ENCODE data around the gene CEMIP2. TPM values are rescaled to one million over a fixed set of nuclear protein-coding genes. Genes with fewer than 3 reads are reported as not detected.

CEMIP2 gene
- total and polyA plus RNA-seq, 10 of the 15 experiments (the other 5 are each of a cell fraction or from before 2014, with no cell fraction given): 0.50 to 19.2 (median 1.2) TPM

GRCh38 chr9:71648453-71648852 lies 119.9 kb downstream of the CEMIP2 start:
- Histone ChIP-seq H4K20me1 (ENCODE audit: control insufficient read depth, insufficient read depth) (no peaks in the 10 kb centered on the region), H3K9me3 (replicated peaks; ENCODE audit: control insufficient read depth, insufficient read depth, low read length) (no peaks in the 10 kb centered on the region; the same call in 2 of the 3 replicates), H3K4me2 (ENCODE audit: control insufficient read depth, insufficient read depth) (no peak overlapping the region), H2AFZ (ENCODE audit: control insufficient read depth, low read depth, low read length) (no peak overlapping the region), H3K4me1 (ENCODE audit: control insufficient read depth, insufficient read depth, low read length) (no peaks in the 10 kb centered on the region; the same call in 1 of the 2 replicates), H3K27ac (ENCODE audit: control insufficient read depth, insufficient read depth) (no peak overlapping the region), H3K9ac (ENCODE audit: control insufficient read depth, insufficient read depth, low read length) (no peak overlapping the region), H3K27me3 (replicated peaks in 1 of 2; ENCODE audit: control insufficient read depth in 2 of 2, insufficient read depth in 2 of 2, low read length in 1 of 2) (no peaks in the 10 kb centered on the region), H3K4me3 (no peak overlapping the region), H3K36me3 (ENCODE audit: control insufficient read depth in 2 of 2, insufficient read depth in 2 of 2, low read length in 1 of 2) (no peaks in the 10 kb centered on the region), H3K79me2 (ENCODE audit: control insufficient read depth, insufficient read depth, low read length) (no peaks in the 10 kb centered on the region)
- DNase-seq (ENCODE audit: low read depth, low spot score): no peak
- FAIRE-seq: no peak
- TF ChIP-seq E2F4 (IDR thresholded peaks at IDR 0.05; ENCODE audit: low read depth, low read length) (no peak), SRF (IDR thresholded peaks at IDR 0.05; ENCODE audit: low read depth in 2 of 2, low read length in 2 of 2) (no peak), E4F1 (IDR thresholded peaks at IDR 0.05; ENCODE audit: borderline replicate concordance, partially characterized antibody) (no peak), ATF2 (IDR thresholded peaks at IDR 0.05; ENCODE audit: low read length) (no peak), FOS (IDR thresholded peaks at IDR 0.05; ENCODE audit: borderline replicate concordance, extremely low read depth, insufficient read length) (no peak), CBFB (IDR thresholded peaks at IDR 0.05; ENCODE audit: low read depth) (no peak), CEBPB (IDR thresholded peaks at IDR 0.05; ENCODE audit: borderline replicate concordance in 1 of 2, low read depth in 2 of 2, low read length in 2 of 2) (no peak), MTA2 (IDR thresholded peaks at IDR 0.05; ENCODE audit: low read depth) (no peak), RB1 (IDR thresholded peaks at IDR 0.05; ENCODE audit: borderline replicate concordance) (no peak)
- SMC1A ChIA-PET (ENCODE audit: uncharacterized antibody, unreplicated experiment): no interaction called here
- WGBS (ENCODE audit: insufficient coverage, insufficient replicate concordance, low lambda C conversion rate, missing lambda C conversion rate): 0% methylated on average over 1 of the region's 1 CpG
- RAD21 ChIA-PET (ENCODE audit: unreplicated experiment): no interaction called here
- ATAC-seq: no peak
- in situ Hi-C loops (cut with MboI): no loop called here
- intact Hi-C loops (cut with micrococcal nuclease; ENCODE audit: unreplicated experiment): no loop called here
- CTCF ChIA-PET: interaction anchor here (1.4 kb wide), 1 partner anchor 9 kb away, joined by 4 read pairs; no protein-coding TSS in a partner anchor
- POLR2A ChIA-PET: interaction anchor here (0.7 kb wide), 1 partner anchor 44 kb away, joined by 4 read pairs; no protein-coding TSS in a partner anchor
- BruUV-seq (replicated peaks): no TSS peak

Data from GM12878 (cell line).